ENCODE results near the gene MAEA. TPM values are rescaled to one million over a fixed set of nuclear protein-coding genes. Genes with fewer than 3 reads are reported as not detected.

The MAEA gene
- total and polyA plus RNA-seq, 2 experiments from 2014 or later: 49.8 to 99.0 TPM

DNA sequence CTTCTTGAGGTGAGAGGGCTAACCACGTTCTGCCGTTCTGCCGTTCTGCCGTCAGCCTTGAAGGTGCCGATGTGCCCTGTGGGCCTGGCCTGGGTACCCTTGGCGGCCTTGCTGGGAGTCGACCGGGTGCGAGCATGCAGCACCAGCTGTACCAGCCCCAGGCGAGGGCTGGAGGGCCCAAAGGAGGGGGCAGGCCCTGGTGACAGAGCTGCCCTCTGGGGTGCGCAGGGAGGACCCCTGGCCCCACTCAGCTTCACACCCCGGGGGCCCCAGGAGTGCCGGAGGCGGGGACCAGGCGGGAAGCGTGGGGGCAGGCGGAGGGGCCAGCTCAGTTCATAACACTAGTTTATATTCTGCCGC, 79.4 kb downstream of the MAEA start (continued):
- TF ChIP-seq, protein P1, sequence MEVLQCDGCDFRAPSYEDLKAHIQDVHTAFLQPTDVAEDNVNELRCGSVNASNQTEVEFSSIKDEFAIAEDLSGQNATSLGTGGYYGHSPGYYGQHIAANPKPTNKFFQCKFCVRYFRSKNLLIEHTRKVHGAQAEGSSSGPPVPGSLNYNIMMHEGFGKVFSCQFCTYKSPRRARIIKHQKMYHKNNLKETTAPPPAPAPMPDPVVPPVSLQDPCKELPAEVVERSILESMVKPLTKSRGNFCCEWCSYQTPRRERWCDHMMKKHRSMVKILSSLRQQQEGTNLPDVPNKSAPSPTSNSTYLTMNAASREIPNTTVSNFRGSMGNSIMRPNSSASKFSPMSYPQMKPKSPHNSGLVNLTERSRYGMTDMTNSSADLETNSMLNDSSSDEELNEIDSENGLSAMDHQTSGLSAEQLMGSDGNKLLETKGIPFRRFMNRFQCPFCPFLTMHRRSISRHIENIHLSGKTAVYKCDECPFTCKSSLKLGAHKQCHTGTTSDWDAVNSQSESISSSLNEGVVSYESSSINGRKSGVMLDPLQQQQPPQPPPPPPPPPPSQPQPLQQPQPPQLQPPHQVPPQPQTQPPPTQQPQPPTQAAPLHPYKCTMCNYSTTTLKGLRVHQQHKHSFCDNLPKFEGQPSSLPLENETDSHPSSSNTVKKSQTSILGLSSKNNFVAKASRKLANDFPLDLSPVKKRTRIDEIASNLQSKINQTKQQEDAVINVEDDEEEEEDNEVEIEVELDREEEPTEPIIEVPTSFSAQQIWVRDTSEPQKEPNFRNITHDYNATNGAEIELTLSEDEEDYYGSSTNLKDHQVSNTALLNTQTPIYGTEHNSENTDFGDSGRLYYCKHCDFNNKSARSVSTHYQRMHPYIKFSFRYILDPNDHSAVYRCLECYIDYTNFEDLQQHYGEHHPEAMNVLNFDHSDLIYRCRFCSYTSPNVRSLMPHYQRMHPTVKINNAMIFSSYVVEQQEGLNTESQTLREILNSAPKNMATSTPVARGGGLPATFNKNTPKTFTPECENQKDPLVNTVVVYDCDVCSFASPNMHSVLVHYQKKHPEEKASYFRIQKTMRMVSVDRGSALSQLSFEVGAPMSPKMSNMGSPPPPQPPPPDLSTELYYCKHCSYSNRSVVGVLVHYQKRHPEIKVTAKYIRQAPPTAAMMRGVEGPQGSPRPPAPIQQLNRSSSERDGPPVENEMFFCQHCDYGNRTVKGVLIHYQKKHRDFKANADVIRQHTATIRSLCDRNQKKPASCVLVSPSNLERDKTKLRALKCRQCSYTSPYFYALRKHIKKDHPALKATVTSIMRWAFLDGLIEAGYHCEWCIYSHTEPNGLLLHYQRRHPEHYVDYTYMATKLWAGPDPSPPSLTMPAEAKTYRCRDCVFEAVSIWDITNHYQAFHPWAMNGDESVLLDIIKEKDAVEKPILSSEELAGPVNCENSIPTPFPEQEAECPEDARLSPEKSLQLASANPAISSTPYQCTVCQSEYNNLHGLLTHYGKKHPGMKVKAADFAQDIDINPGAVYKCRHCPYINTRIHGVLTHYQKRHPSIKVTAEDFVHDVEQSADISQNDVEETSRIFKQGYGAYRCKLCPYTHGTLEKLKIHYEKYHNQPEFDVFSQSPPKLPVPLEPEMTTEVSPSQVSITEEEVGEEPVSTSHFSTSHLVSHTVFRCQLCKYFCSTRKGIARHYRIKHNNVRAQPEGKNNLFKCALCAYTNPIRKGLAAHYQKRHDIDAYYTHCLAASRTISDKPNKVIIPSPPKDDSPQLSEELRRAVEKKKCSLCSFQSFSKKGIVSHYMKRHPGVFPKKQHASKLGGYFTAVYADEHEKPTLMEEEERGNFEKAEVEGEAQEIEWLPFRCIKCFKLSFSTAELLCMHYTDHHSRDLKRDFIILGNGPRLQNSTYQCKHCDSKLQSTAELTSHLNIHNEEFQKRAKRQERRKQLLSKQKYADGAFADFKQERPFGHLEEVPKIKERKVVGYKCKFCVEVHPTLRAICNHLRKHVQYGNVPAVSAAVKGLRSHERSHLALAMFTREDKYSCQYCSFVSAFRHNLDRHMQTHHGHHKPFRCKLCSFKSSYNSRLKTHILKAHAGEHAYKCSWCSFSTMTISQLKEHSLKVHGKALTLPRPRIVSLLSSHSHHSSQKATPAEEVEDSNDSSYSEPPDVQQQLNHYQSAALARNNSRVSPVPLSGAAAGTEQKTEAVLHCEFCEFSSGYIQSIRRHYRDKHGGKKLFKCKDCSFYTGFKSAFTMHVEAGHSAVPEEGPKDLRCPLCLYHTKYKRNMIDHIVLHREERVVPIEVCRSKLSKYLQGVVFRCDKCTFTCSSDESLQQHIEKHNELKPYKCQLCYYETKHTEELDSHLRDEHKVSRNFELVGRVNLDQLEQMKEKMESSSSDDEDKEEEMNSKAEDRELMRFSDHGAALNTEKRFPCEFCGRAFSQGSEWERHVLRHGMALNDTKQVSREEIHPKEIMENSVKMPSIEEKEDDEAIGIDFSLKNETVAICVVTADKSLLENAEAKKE (CRISPR knock-in tag; IDR thresholded peaks at IDR 0.05): no peak
- TF ChIP-seq, protein P2, sequence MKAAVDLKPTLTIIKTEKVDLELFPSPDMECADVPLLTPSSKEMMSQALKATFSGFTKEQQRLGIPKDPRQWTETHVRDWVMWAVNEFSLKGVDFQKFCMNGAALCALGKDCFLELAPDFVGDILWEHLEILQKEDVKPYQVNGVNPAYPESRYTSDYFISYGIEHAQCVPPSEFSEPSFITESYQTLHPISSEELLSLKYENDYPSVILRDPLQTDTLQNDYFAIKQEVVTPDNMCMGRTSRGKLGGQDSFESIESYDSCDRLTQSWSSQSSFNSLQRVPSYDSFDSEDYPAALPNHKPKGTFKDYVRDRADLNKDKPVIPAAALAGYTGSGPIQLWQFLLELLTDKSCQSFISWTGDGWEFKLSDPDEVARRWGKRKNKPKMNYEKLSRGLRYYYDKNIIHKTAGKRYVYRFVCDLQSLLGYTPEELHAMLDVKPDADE (IDR thresholded peaks at IDR 0.05): no peak
- TF ChIP-seq STAT1 (IDR thresholded peaks at IDR 0.05; ENCODE audit: unreplicated experiment) (no peak), NANOG (IDR thresholded peaks at IDR 0.05; ENCODE audit: borderline replicate concordance) (no peak)

DNA sequence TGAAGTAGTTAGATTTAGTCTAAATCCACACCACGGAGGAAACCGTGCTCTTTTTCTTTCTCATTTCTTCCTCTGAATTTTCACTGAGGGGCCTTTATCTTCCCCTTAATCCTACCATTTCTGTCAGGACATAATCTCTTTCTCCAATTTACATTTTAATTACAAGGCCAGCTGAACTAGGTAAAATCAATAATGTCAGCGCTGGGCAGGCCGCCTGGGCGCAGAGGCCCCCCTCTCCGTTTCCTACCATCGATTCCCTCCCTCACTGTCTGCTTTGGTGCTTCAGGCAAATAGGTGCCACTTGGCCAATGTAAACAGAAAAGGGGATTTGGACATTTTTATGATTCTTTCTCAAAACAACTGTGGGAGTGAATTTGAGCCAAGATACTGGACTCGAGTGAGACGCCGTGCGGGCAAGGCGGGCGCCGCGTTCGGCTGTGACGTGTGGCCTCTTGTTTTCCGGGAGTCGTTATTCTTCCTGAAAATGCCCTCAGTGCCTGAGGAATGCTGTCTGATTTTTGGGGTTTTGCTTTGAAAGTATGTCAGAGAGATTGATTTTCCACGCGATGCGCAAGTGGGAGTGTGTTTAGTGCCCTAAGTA, 79.9 kb downstream of the MAEA start:
- no peak overlapping the region for H3K27ac ChIP-seq (ENCODE audit: low read depth)
- H3K9me2 ChIP-seq (ENCODE audit: insufficient read depth): no peaks in the 10 kb centered on the region
- no peaks in the 10 kb centered on the region; the same call in 2 of the 3 replicates for H3K4me1 Mint-ChIP-seq
- H3K4me3 ChIP-seq: no peak overlapping the region
- peaks cover 6% of the 10 kb centered on the region for H3K27me3 Mint-ChIP-seq (ENCODE audit: insufficient read depth, low read depth, poor library complexity)
- no peaks in the 10 kb centered on the region for H3F3A ChIP-seq (replicated peaks; ENCODE audit: low read depth)
- no peaks in the 10 kb centered on the region; the same call in 1 of the 2 replicates for H4K20me1 ChIP-seq (replicated peaks; ENCODE audit: insufficient read depth)
- peaks cover 3% of the 10 kb centered on the region; the same call in 2 of the 3 replicates for H3K36me3 Mint-ChIP-seq (ENCODE audit: low read depth)
- no peaks in the 10 kb centered on the region for H3K27me3 ChIP-seq (ENCODE audit: insufficient read depth)
- H3K36me3 ChIP-seq (ENCODE audit: insufficient read depth): no peaks in the 10 kb centered on the region
- no peak overlapping the region for H3K4me2 ChIP-seq
- ATAC-seq: no peak
- no peak overlapping the region for H3K27ac Mint-ChIP-seq
- H3K9me3 Mint-ChIP-seq: no peaks in the 10 kb centered on the region
- H2AFZ ChIP-seq: no peak overlapping the region
- H3K4me1 ChIP-seq (ENCODE audit: insufficient read depth): no peaks in the 10 kb centered on the region
- no peak for DNase-seq (ENCODE audit: low spot score)
- no peaks in the 10 kb centered on the region for H3K79me2 ChIP-seq (replicated peaks; ENCODE audit: insufficient read depth)
- no peak overlapping the region; the same call in 2 of the 3 replicates for H3K4me3 Mint-ChIP-seq
- TF ChIP-seq, protein P3, sequence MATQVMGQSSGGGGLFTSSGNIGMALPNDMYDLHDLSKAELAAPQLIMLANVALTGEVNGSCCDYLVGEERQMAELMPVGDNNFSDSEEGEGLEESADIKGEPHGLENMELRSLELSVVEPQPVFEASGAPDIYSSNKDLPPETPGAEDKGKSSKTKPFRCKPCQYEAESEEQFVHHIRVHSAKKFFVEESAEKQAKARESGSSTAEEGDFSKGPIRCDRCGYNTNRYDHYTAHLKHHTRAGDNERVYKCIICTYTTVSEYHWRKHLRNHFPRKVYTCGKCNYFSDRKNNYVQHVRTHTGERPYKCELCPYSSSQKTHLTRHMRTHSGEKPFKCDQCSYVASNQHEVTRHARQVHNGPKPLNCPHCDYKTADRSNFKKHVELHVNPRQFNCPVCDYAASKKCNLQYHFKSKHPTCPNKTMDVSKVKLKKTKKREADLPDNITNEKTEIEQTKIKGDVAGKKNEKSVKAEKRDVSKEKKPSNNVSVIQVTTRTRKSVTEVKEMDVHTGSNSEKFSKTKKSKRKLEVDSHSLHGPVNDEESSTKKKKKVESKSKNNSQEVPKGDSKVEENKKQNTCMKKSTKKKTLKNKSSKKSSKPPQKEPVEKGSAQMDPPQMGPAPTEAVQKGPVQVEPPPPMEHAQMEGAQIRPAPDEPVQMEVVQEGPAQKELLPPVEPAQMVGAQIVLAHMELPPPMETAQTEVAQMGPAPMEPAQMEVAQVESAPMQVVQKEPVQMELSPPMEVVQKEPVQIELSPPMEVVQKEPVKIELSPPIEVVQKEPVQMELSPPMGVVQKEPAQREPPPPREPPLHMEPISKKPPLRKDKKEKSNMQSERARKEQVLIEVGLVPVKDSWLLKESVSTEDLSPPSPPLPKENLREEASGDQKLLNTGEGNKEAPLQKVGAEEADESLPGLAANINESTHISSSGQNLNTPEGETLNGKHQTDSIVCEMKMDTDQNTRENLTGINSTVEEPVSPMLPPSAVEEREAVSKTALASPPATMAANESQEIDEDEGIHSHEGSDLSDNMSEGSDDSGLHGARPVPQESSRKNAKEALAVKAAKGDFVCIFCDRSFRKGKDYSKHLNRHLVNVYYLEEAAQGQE (IDR thresholded peaks at IDR 0.05; ENCODE audit: unreplicated experiment): no peak
